ENCODE measurements around the gene COMMD2. TPM values are rescaled to one million over a fixed set of nuclear protein-coding genes. Genes with fewer than 3 reads are reported as not detected.

Gene COMMD2
- total RNA-seq, 1 experiment from 2014 or later: 35.5 TPM

DNA sequence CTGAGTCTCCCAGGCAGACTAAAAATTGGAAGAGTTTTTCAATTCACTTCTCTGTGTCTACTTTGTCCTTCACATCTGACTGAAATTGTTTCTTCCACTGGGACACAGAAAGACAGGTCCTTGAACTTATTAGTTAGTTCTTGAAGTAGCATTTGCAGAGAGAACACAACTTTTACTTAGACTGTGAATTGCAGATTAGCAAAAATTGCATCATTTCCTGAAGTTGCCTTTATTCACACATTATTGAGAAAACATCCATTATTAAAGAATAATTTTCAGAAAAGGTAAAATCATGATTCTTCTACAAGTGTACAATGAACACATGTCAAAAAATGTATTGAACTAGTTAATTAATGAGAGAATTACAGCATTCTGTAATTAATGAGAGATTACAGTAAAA lies 1.4 kb upstream of the COMMD2 start:
- RAD21 ChIA-PET (ENCODE audit: low non-redundant PET in 1 of 2, low total read pairs in 2 of 2, uncharacterized antibody in 2 of 2, unreplicated experiment in 2 of 2): no interaction called here
- ATAC-seq (no peak), DNase-seq (ENCODE audit: low read depth, low spot score) (no peak)
- BruUV-seq (replicated peaks): no TSS peak
- no peak overlapping the region for H3K9ac ChIP-seq (ENCODE audit: low read length)
- POLR2A ChIA-PET: no interaction called here
- TF ChIP-seq YY1 (IDR thresholded peaks at IDR 0.05; ENCODE audit: extremely low read depth, insufficient replicate concordance, low read depth, low read length) (no peak), EZH2phosphoT487 (IDR thresholded peaks at IDR 0.05; ENCODE audit: borderline replicate concordance) (no peak), CBX3 (IDR thresholded peaks at IDR 0.05; ENCODE audit: low read depth) (no peak), ZFX (IDR thresholded peaks at IDR 0.05) (no peak), TCF7L2 (IDR thresholded peaks at IDR 0.05; ENCODE audit: borderline replicate concordance, extremely low read depth, insufficient read depth, insufficient read length) (no peak), FOSL1 (IDR thresholded peaks at IDR 0.05; ENCODE audit: low read depth) (no peak), POLR2A (IDR thresholded peaks at IDR 0.05; ENCODE audit: borderline replicate concordance, extremely low read depth, insufficient read depth, insufficient read length) (no peak), EZH2 (IDR thresholded peaks at IDR 0.05) (no peak), ZNF274 (IDR thresholded peaks at IDR 0.05; ENCODE audit: low read depth, low read length) (no peak)
- TF ChIP-seq, protein P1, sequence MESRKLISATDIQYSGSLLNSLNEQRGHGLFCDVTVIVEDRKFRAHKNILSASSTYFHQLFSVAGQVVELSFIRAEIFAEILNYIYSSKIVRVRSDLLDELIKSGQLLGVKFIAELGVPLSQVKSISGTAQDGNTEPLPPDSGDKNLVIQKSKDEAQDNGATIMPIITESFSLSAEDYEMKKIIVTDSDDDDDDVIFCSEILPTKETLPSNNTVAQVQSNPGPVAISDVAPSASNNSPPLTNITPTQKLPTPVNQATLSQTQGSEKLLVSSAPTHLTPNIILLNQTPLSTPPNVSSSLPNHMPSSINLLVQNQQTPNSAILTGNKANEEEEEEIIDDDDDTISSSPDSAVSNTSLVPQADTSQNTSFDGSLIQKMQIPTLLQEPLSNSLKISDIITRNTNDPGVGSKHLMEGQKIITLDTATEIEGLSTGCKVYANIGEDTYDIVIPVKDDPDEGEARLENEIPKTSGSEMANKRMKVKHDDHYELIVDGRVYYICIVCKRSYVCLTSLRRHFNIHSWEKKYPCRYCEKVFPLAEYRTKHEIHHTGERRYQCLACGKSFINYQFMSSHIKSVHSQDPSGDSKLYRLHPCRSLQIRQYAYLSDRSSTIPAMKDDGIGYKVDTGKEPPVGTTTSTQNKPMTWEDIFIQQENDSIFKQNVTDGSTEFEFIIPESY (IDR thresholded peaks at IDR 0.05; ENCODE audit: extremely low read depth, insufficient replicate concordance, low read length): no peak
- TF ChIP-seq, protein P2, sequence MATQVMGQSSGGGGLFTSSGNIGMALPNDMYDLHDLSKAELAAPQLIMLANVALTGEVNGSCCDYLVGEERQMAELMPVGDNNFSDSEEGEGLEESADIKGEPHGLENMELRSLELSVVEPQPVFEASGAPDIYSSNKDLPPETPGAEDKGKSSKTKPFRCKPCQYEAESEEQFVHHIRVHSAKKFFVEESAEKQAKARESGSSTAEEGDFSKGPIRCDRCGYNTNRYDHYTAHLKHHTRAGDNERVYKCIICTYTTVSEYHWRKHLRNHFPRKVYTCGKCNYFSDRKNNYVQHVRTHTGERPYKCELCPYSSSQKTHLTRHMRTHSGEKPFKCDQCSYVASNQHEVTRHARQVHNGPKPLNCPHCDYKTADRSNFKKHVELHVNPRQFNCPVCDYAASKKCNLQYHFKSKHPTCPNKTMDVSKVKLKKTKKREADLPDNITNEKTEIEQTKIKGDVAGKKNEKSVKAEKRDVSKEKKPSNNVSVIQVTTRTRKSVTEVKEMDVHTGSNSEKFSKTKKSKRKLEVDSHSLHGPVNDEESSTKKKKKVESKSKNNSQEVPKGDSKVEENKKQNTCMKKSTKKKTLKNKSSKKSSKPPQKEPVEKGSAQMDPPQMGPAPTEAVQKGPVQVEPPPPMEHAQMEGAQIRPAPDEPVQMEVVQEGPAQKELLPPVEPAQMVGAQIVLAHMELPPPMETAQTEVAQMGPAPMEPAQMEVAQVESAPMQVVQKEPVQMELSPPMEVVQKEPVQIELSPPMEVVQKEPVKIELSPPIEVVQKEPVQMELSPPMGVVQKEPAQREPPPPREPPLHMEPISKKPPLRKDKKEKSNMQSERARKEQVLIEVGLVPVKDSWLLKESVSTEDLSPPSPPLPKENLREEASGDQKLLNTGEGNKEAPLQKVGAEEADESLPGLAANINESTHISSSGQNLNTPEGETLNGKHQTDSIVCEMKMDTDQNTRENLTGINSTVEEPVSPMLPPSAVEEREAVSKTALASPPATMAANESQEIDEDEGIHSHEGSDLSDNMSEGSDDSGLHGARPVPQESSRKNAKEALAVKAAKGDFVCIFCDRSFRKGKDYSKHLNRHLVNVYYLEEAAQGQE (IDR thresholded peaks at IDR 0.05; ENCODE audit: low read depth): no peak
- TF ChIP-seq, protein P3, sequence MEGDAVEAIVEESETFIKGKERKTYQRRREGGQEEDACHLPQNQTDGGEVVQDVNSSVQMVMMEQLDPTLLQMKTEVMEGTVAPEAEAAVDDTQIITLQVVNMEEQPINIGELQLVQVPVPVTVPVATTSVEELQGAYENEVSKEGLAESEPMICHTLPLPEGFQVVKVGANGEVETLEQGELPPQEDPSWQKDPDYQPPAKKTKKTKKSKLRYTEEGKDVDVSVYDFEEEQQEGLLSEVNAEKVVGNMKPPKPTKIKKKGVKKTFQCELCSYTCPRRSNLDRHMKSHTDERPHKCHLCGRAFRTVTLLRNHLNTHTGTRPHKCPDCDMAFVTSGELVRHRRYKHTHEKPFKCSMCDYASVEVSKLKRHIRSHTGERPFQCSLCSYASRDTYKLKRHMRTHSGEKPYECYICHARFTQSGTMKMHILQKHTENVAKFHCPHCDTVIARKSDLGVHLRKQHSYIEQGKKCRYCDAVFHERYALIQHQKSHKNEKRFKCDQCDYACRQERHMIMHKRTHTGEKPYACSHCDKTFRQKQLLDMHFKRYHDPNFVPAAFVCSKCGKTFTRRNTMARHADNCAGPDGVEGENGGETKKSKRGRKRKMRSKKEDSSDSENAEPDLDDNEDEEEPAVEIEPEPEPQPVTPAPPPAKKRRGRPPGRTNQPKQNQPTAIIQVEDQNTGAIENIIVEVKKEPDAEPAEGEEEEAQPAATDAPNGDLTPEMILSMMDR (IDR thresholded peaks at IDR 0.05 in 2 of 3, conservative IDR thresholded peaks at IDR 0.05 in 1 of 3; ENCODE audit: borderline replicate concordance in 1 of 3, insufficient read depth in 1 of 3, low read depth in 2 of 3, low read length in 2 of 3): no peak
- no peaks in the 10 kb centered on the region for H4K20me1 ChIP-seq (ENCODE audit: insufficient read depth)
- CTCF ChIA-PET: interaction anchor here (1.4 kb wide), 1 partner anchor 55 kb away, joined by 4 read pairs; no protein-coding TSS in a partner anchor
- H3K4me1 ChIP-seq (ENCODE audit: control insufficient read depth in 1 of 2, insufficient read depth in 2 of 2, low read length in 2 of 2): peaks cover 3 to 15% of the 10 kb centered on the region in 2 experiments; a peak in 3 of 4 replicates
- intact Hi-C loops (cut with micrococcal nuclease): loop anchor here (2.0 to 5.0 kb wide), 2 partner anchors 186 to 223 kb away; no protein-coding TSS in a partner anchor
- H3K36me3 ChIP-seq (ENCODE audit: control insufficient read depth in 1 of 2, insufficient read depth in 2 of 2, low read length in 2 of 2): peaks cover 11% of the 10 kb centered on the region in 2 experiments
- peak overlapping the region; percentile 98 for H2AFZ ChIP-seq (ENCODE audit: low read depth, low read length, poor library complexity, severe bottlenecking)
- H3K9me3 ChIP-seq (ENCODE audit: control insufficient read depth in 1 of 2, insufficient read depth in 1 of 2, low read depth in 1 of 2, low read length in 2 of 2): no peaks in the 10 kb centered on the region
- H3K4me3 ChIP-seq (replicated peaks in 1 of 2; ENCODE audit: low read depth in 1 of 2, low read length in 2 of 2): no peak overlapping the region
- H3K79me2 ChIP-seq (ENCODE audit: insufficient read depth, low read length): peaks cover 26% of the 10 kb centered on the region
- no peak overlapping the region for H3K27ac ChIP-seq (ENCODE audit: low read depth, low read length)
- H3K4me2 ChIP-seq (ENCODE audit: low read length): no peak overlapping the region
- H3K9me2 ChIP-seq (ENCODE audit: insufficient read depth): no peaks in the 10 kb centered on the region
- H3K27me3 ChIP-seq (ENCODE audit: insufficient read depth, low read length): no peaks in the 10 kb centered on the region

Measured in HCT116 (cell line).